HG03571 (cell line): ENCODE measurements around the gene KIR3DL2.
"Not testable (repeated sequence)": the region's sequence is repeated elsewhere in the genome, so short reads cannot be mapped to it uniquely, and the experiment has no call there.

Experiments used
- ATAC-seq: cut with Tn5 transposase; IDR thresholded peaks from one replicate; pipeline ENCODE4 v1.9.1; 2021; ENCODE audit not compliant: unreplicated experiment

KIR3DL2 gene

DNA sequence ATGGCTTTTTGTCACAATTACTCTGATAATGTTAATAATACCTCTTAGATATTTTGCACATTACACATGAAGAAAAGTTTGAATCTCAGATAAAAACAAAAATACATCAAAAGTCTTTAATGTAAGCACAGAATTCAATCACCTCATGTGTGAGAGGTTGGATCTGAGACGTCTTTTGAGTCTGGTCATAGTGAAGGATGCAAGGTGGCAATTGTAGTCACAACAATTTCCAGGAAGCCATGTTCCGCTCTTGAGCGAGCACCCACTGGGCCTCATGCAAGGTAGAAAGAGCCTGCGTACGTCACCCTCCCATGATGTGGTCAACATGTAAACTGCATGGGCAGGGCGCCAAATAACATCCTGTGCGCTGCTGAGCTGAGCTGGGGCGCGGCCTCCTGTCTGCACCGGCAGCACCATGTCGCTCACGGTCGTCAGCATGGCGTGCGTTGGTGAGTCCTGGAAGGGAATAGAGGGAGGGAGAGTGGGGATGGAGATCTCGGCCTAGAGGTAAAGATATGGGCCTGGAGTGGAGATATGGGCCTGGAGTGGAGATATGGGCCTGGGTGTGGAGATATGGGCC lies at the start of gene KIR3DL2:
Gene KIR3DL2 (plus strand): TSS at position 383 of the 580 bp plus-strand sequence. CDS start 33 bp downstream, at position 416.
- ATAC-seq, result not testable (repeated sequence)

DNA sequence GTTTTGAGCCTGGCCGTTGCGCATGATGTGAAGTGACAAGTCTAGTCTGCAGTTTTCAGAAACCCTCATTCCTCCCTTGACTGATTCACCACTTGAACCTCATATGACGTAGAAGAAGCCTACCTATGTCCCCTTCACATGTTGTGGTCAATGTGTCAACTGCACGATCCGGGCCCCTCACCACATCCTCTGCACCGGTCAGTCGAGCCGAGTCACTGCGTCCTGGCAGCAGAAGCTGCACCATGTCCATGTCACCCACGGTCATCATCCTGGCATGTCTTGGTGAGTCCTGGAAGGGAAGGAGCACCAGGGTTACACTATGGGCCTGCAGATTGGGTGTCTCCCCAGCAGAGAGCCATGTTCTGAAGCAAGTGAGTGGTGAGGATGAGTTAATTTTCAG lies 46.8 kb upstream of the KIR3DL2 start, which contains the start of gene KIR2DL4:
Gene KIR2DL4 (plus strand): TSS at position 201 of the 400 bp plus-strand sequence. CDS start 42 bp downstream, at position 243.
- no peak for ATAC-seq

DNA sequence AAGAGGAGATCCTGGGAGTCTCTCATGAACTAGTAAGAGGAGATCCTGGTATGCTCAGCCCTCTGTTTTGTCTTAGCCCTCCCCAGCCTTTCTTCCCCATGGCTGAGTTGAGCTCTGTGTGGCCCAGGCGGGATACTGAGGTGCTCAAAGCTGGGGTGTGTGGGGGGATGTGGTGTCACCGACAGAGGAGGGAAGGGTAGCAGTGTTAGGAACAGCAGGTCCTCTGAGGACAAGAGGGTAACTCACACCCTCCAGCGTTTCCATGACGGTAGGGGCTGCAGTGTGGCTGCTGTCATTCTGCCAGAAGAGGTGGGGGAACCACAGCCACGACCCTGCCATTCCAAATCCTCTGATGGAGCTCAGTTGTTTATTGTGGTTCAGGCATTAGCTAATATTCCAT lies 46.1 kb upstream of the KIR3DL2 start:
- ATAC-seq, result no peak

DNA sequence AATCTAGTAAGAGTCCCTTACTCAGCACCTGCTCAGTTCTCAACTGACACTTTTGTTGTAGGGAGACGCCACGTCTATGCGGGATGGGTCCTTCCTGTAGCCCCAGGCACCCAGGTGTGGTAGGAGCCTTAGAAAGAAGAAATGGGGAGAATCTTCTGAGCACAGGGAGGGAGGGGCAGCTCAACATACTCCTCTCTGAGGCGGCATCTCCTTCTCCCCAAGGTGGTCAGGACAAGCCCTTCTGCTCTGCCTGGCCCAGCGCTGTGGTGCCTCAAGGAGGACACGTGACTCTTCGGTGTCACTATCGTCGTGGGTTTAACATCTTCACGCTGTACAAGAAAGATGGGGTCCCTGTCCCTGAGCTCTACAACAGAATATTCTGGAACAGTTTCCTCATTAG lies 45.7 kb upstream of the KIR3DL2 start:
- no peak for ATAC-seq

DNA sequence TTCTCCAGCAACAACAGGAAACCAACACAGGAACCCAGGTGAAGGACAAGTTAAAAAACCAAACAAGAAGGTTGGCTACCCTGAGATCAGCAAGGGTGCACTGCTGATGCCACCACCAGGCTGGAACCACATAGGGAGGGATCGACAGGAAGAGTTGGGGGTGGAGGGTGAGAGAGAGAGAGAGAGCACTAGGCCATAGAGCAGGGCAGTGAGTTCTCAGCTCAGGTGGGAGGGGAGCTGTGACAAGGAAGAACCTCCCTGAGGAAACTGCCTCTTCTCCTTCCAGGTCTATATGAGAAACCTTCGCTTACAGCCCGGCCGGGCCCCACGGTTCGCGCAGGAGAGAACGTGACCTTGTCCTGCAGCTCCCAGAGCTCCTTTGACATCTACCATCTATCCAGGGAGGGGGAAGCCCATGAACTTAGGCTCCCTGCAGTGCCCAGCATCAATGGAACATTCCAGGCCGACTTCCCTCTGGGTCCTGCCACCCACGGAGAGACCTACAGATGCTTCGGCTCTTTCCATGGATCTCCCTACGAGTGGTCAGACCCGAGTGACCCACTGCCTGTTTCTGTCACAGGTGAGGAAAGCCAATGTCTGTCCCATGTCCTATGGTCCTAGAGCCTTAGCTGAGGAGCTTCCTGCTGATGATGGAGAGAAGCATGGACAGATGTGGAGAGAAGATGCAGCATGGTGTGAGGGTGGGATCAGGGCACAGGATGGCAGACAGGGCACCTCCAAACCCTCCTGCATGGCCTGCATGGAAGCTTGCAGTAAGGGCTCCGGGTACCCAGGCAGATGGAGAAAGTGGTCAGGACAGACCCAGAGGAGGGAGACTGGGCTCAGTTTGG lies 44.4 kb upstream of the KIR3DL2 start:
- no peak for ATAC-seq

DNA sequence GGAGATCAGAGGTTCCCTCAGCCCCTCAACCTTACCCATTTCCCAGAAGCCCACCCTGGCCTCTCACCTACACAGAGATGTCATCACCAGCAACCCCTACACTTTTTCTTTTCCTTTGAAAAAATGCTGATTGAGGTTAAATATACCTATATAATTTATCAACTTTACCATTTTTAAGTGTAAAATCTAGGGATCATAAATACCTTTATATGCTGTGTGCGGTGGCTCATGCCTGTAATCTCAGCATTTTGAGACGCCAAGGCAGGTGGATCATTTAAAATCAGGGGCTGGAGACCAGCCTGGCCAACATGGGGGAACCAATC lies 43.8 kb upstream of the KIR3DL2 start:
- no peak for ATAC-seq

DNA sequence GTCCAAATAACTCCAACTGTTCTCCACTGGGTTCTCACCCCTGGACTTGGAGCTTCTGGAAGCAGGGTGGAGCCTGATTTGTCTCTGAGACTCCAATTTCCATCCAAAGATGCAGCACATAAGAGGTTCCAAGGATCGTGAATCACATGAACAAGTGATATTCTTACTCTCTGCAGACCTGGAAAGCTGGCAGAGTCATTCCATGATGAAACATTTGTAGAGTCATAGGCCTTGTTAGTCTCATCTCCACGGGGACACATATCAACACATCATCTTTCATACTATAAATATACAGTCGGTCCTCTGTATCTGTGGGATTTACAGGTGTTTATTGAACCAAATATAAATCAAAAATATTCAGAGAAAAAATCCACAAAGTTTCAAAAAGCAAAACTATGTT lies 35.7 kb upstream of the KIR3DL2 start:
- ATAC-seq, result not testable (repeated sequence)

DNA sequence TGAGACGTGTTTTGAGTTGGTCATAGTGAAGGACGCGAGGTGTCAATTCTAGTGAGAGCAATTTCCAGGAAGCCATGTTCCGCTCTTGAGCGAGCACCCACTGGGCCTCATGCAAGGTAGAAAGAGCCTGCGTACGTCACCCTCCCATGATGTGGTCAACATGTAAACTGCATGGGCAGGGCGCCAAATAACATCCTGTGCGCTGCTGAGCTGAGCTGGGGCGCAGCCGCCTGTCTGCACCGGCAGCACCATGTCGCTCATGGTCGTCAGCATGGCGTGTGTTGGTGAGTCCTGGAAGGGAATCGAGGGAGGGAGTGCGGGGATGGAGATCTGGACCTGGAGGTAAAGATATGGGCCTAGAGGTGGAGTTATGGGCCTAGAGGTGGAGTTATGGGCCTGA lies 34.0 kb upstream of the KIR3DL2 start, which contains the start of gene KIR3DL1:
Gene KIR3DL1 (plus strand): TSS at position 218 of the 400 bp plus-strand sequence.
- not testable (repeated sequence) for ATAC-seq

DNA sequence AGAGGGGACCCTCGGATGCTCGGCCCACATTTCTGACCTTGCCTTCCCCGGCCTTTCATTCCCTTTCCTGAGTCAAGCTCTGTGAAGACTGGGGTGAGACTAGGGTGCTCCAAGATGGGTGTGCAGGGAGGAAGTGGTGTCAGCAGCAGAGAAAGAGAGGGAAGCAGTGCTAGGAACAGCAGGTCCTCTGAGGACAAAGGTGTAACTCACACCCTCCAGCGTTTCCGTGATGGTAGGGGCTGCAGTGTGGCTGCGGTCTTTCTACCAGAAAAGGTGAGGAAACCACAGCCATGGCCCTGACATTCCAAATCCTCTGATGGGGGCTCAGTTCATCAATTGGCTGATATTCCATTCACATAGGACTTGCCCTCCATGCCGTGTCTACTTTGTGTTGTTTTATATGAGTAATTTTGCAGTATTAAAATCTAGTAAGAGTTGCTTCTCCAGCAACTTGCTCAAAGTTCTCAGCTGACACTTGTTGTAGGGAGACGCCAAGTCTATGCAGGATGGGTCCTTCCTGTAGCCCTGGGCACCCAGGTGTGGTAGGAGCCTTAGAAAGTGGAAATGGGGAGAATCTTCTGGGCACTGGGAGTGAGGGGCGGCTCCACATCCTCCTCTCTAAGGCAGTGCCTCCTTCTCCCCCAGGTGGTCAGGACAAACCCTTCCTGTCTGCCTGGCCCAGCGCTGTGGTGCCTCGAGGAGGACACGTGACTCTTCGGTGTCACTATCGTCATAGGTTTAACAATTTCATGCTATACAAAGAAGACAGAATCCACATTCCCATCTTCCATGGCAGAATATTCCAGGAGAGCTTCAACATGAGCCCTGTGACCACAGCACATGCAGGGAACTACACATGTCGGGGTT lies 32.3 kb upstream of the KIR3DL2 start:
- no peak for ATAC-seq

DNA sequence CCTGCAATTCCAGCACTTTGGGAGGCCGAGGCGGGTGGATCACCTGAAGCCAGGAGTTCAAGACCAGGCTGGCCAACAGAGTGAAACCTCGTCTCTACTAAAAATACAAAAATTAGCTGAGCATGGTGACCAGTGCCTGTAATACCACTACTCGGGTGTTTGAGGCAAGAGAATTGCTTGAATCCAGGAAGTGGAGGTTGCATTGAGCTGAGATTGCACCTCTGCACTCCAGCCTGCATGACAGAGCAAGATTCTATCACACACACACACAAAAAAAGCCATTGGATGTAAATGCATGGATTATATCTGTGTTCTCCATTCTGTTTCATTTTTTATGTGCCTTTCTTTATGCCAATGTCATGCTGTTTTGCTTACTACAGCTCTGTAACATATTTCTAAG lies 25.8 kb upstream of the KIR3DL2 start:
- not testable (repeated sequence) for ATAC-seq

DNA sequence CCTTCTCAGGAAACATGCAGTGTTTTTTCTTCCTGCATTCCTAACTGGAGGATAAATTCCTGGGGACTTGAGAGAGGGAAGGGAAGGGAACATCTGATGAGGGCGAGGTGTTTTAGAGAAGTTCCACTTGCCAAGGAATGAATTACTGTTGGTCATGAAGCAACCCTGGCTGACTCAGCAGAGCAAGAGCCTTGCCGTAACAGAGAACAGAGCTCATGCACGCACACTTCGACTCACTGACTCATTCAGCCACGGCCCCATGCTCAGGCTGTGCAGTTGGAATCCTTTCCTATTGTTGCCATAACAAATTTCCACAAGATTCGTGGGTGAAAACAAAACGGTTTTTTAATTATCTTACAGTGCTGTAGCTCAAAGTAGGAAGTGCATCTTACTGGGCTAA lies 24.9 kb upstream of the KIR3DL2 start:
- ATAC-seq, result not testable (repeated sequence)

DNA sequence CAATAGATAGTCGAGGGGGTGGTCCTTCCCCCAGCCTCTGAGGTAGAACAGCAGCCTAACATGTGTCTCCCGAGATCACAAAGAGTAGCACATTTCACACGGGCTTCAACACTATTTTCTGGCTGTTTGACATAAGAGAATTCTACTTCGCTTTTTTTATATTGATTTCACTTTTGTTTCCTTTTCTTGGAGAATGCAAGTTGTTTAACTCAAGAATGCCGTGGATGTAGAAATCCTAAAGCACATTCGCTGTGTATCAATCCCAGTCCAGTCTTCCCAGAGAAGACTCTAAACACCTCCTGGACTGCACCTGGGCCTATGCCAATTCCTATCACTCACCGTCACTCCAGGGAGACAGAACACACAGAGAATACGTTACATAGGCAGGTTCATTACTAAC lies 22.2 kb upstream of the KIR3DL2 start:
- not testable (repeated sequence) for ATAC-seq

DNA sequence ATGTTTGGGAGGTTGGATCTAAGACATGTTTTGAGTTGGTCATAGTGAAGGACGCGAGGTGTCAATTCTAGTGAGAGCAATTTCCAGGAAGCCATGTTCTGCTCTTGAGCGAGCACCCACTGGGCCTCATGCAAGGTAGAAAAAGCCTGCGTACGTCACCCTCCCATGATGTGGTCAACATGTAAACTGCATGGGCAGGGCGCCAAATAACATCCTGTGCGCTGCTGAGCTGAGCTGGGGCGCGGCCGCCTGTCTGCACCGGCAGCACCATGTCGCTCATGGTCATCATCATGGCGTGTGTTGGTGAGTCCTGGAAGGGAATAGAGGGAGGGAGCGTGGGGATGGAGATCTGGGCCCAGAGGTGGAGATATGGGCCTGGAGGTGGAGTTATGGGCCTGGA lies 17.7 kb upstream of the KIR3DL2 start, which contains the start of gene KIR2DS4:
Gene KIR2DS4 (plus strand): TSS at position 181 of the 400 bp plus-strand sequence.
- ATAC-seq, result not testable (repeated sequence)

DNA sequence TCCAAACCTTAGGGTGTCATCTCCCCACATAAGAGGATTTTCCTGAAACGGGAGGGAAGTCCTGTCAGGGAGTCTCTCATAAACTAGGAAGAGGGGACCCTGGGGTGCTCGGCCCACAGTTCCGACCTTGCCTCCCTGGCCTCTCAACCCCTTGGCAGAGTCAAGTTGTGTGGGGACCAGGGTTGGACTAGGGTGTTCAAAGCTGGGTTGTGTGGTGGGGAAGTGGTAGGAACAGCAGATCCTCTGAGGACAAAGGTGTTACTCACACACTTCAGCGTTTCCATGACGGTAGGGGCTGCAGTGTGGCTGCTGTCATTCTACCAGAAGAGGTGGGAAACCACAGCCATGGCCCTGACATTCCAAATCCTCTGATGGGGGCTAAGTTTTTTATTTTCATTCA lies 15.1 kb upstream of the KIR3DL2 start:
- ATAC-seq, result not testable (repeated sequence)

DNA sequence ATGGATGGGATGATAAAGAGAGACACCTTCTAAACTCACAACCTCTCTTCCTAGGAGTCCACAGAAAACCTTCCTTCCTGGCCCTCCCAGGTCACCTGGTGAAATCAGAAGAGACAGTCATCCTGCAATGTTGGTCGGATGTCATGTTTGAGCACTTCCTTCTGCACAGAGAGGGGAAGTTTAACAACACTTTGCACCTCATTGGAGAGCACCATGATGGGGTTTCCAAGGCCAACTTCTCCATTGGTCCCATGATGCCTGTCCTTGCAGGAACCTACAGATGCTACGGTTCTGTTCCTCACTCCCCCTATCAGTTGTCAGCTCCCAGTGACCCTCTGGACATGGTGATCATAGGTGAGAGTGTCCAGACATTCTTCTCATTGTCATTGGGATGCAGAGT lies 12.7 kb upstream of the KIR3DL2 start:
- not testable (repeated sequence) for ATAC-seq

DNA sequence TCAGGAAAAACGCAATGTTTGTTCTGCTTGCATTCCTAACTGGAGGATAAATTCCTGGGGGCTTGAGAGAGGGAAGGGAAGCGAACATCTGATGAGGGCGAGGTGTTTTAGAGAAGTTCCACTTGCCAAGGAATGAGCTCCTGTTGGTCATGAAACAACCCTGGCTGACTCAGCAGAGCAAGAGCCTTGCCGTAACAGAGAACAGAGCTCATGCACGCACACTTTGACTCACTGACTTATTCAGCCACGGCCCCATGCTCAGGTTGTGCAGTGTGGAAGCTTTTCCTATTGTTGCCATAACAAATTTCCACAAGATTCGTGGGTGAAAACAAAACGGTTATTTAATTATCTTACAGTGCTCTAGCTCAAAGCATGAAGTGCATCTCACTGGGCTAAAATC lies 7.1 kb upstream of the KIR3DL2 start:
- not testable (repeated sequence) for ATAC-seq

DNA sequence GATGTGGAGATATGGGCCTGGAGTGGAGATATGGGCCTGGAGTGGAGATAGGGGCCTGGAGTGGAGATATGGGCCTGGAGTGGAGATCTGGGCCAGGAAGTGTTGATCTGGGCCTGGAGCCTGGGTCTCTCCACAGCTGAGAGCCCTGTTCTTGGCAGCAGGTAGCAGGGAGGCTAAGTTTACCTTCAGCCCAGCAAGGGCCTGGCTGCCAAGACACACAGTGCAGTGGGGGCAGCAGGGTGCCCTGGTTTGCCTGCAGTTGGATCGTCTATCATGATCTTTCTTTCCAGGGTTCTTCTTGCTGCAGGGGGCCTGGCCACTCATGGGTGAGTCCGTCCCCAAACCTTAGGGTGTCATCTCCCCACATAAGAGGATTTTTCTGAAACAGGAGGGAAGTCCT lies 687 bp downstream of the KIR3DL2 start:
- no peak for ATAC-seq

DNA sequence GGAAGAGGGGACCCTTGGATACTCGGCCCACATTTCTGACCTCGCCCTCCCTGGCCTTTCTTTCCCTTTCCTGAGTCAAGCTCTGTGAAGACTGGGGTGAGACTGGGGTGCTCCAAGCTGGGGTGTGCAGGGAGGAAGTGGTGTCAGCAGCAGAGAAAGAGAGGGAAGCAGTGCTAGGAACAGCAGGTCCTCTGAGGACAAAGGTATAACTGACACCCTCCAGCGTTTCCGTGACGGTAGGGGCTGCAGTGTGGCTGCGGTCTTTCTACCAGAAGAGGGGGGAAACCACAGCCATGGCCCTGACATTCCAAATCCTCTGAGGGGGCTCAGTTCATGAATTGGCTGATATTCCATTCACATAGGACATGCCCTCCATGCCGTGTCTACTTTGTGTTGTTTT lies 1.1 kb downstream of the KIR3DL2 start:
- no peak for ATAC-seq

DNA sequence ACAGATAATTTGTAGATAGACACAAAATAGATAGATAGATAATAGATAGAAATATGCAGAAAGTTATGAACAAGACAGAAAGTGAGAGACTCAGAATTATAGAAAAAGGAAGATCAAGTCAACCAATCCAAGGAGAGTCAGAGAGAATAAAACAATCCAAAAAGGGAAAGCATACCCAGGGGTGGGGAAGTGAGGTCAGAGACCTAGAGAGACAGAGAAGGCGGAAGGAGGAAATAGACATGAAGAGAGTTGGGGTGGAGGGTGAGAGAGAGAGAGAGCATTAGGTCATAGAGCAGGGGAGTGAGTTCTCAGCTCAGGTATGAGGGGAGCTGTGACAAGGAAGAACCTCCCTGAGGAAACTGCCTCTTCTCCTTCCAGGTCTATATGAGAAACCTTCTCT lies 5.0 kb downstream of the KIR3DL2 start:
- ATAC-seq, result not testable (repeated sequence)

DNA sequence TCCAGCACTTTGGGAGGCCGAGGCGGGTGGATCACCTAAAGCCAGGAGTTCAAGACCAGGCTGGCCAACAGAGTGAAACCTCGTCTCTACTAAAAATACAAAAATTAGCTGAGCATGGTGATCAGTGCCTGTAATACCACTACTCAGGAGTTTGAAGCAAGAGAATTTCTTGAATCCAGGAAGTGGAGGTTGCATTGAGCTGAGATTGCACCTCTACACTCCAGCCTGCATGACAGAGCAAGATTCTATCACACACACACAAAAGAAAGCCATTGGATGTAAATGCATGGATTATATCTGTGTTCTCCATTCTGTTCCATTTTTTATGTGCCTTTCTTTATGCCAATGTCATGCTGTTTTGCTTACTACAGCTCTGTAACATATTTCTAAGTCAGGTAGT lies 8.2 kb downstream of the KIR3DL2 start:
- not testable (repeated sequence) for ATAC-seq

DNA sequence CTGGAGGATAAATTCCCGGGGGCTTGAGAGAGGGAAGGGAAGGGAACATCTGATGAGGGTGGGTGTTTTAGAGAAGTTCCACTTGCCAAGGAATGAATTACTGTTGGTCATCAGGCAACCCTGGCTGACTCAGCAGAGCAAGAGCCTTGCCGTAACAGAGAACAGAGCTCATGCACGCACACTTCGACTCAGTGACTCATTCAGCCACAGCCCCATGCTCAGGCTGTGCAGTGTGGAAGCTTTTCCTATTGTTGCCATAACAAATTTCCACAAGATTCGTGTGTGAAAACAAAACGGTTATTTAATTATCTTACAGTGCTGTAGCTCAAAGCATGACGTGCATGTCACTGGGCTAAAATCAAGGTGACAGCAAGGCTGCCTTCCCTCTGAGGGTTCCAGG lies 9.2 kb downstream of the KIR3DL2 start:
- ATAC-seq, result not testable (repeated sequence)
